HG03354 (cell line): ENCODE measurements around the gene ADORA1.

Source experiments
- ATAC-seq: cut with Tn5 transposase; IDR thresholded peaks from one replicate; pipeline ENCODE4 v1.9.1; 2021; ENCODE audit warnings: mild to moderate bottlenecking; ENCODE audit not compliant: unreplicated experiment, poor library complexity, severe bottlenecking

The ADORA1 gene

DNA sequence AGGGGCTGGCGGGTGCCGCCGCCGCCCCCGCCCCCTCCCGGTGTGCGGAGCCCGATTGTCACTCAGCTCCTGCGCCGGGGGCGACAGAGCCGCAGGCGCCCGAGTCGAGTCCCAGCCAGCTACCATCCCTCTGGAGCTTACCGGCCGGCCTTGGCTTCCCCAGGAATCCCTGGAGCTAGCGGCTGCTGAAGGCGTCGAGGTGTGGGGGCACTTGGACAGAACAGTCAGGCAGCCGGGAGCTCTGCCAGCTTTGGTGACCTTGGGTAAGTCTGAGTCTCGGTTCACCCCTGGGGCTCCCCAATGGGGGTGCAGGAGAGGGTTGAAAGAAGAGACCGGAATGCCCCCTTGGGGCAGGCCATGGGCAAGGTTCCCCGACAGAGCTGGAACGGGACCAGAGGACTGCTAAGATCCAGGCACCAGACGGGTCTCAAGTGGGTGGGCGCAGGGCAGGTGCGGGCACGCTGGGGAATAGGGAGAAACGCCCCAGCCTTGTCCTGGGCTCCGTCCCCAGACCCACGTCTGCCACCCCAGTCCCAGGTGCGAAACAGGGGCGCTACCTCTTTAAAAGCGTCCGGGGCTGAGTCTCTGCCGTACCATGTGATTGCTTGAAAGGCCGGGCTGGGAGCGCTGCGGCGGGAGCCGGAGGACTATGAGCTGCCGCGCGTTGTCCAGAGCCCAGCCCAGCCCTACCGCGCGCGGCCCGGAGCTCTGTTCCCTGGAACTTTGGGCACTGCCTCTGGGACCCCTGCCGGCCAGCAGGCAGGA is at the start of gene ADORA1:
ADORA1 (plus strand) TSS at position 61 of the 765 bp plus-strand sequence. CDS start 1,116 bp downstream, outside the sequence.
- no peak for ATAC-seq

DNA sequence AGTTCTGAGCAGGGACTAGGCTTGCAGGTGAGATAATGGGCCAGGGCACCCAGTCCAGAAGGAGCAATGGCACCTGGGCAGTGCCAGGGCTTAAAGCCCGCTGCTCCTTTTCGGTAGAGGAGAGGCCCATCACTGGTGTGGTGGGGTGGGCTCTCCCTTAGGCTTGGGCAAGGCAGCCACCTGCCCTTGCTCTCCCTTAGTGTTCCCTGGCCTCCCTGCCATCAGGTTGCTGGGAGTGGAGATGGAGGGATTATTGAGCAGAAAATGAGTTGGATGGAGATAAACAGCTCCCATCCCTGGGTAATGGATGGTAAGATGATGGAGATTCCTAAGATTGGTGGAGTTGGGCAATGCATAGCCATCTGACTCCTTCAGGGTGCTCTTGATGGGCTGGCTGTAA is 49.6 kb upstream of the ADORA1 start:
- ATAC-seq, result no peak

DNA sequence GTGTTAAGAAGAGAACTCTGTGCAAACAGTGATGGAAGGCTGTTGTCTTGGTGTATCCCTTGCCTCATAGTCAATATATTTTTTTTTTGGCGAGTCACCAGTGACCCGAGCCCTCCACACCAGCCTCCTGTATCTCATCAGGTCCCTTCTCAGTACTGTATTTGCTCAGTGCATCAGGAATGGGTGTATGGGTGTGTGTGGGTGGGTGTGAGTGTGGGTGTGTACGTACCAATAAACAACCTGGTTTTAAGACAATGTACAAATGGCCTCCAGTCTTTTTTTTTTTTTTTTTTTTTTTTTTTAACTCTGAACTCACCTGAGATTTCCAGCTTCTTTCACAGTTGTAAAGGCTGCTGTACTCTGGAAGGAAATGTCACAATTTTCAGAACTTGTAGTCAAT is 49.0 kb upstream of the ADORA1 start:
- ATAC-seq, result no peak

DNA sequence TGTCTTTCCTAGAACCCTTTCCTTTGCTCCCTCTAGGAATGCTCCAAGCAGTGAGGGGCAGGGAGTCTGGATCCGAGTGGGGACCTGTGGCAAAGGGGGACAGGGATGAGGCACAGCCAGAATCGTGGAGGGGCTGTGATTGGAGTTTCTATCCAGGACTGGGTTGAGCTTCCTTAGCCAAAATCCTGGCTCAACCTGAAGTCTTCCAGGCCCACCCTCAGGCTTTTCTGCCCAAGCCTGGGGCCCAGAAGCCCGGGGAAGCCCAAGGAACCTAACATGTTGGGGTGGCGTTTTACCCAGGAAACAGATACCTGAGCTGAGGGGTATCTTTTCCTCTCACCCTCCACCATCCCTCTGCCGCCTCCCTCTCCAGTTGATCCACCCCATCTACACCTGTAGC is 47.1 kb upstream of the ADORA1 start:
- no peak for ATAC-seq

DNA sequence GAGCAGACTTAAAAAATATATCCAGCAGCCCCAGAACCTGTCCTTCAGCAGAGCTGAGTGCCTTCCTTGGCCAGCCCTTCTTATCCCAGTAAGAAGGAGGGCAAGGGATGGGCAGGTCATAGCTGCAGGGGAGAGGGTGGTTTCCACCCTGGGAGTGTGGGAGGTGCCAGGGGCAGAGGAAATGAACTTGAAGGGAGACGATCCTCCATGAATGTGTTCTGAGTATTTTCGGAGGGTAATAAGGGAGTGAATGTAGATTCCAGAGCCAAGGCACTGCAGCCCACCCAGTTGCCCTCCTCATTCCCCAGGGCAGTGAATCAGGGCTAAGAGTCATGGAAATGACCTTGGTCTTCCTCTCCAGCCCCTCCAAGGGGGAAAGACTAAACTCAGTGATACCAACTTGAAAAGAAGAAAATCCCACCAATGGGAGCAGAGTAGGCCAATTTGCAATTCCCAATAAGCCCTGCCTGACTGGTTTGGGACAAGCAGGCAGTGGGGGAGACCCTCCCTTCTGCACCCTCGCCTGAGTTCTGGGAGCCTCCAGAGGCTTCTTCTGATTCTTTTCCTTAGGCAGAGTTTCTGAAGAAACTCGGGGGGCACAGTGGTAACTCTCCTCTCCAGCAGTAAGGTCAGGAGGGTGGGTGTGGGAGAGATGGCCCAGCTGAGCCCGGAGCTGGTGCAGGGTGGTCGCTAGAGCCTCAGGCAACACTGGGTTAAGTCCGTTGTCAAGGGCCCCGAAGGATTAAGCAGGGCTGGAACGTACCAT is 45.9 kb upstream of the ADORA1 start:
- no peak for ATAC-seq

DNA sequence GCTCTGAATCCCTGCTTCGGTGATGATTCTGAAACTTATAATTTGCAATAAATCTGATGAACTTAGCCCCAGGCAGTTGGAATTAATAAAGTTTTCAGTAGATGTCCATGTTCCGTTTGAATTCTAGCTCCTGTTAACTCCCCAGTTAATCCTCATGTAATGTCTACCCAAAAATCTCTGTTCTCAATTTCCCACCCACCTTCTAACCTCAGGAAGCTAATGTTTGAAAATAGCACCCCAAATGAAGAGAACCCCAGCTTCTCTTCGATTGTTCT is 45.4 kb upstream of the ADORA1 start:
- ATAC-seq, result no peak

DNA sequence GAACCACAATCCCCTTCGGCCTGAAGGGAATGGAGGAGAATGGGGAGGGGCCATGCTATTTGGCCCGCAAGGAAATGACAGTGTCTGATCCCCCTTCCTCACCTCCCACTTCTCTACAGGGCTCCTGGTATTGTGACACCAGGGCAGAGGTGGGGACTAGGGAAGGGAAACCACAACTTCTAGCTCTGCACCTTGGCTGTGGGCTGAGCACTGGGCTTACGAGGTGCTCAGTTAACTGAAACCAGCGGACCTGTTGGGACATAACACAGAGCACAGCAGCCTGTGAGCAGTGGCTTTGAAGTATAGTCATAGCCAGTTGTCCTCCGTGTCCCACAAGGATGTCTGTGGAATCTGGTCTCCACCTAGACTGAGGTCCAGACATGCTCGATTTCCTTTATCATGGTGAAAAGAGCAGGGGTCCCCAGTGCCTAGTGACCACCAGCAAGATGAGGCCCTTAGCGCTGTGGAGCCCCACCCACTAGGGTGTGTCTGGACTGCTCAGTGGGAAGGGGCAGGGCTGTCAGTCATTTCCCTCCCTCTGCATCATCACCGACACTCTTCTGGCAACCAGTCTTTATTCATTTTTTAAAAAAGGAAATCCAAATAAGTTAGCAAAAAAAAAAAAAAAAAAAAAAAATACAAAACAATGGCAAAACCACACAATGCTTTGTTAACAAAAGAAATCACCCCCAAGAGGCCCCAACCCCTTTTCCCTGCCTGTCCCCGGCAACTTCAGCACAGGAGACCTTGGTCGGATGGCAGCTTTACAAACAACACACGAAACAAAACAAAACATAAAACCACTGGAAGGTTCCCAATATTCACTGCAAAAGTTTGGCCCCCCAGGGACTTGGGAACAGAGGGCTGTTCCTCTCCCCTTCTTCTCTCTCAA is 44.7 kb upstream of the ADORA1 start:
- no peak for ATAC-seq

DNA sequence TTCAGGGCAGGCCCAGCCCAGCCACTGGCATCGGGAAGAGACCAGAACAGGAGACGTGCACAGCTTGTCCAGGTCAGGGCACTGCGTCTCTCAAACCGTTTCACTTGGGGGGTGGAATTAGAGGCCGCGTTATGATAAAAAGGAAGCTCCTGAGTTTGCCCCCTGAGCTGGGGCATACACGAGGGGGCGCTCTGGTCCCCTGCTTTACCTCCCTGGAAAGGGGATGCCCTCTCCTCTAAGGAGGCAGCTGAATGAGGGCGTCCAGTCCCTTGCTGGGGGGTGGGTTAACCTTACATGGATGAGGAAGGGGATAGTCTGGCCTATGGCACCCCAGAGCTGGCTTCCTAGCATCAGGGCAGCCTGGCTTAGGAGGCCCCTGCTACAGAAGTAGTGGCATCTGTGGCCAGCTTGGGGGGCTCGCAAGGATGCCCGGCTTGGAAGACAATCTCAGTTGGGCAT is 44.0 kb upstream of the ADORA1 start:
- ATAC-seq, result no peak

DNA sequence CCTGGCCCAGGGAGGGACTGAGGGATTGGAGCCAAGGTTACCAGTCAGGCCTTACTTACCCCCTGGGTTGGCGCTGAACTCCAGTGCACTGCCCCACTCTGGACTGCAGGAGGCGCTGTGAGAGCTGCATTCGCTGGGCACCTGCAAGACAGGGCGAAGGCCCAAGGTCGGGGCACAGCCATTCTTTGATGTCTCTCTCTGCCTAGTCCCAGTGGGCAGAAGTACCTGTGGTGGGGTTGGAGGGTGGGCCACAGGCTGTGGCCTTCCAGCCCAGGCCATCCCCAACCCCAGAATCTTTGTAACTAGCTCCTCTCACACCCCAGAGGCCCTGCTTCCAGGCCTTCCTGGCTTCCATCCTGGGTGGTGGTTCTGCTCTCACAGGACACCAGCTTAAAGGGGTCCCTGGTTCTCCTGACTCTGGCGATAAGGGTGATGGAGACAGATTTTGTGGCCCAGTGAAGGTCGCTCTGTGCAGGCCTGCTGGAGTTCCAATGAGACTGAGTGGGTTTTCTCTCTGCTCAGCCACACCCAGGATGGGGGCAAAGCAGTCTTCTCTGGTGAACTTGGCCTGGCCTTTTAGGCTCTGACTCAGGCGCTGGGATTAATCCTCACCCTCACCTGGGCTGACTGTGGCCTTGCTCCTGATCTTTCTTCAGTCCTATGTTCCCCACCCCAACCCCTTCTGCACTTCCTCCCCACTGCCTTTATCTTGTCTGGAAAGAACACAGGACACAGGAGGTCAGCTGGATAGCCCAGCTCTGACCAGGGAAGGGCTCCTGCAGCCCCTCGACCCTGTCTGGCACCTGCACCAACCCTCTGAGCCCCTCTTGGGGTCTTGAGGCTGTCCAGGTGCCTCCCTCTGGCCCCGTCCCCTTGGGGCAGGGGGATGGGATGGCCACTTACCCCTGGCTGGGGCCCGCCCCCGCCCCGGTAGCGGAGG is 42.7 kb upstream of the ADORA1 start:
- ATAC-seq, result no peak

DNA sequence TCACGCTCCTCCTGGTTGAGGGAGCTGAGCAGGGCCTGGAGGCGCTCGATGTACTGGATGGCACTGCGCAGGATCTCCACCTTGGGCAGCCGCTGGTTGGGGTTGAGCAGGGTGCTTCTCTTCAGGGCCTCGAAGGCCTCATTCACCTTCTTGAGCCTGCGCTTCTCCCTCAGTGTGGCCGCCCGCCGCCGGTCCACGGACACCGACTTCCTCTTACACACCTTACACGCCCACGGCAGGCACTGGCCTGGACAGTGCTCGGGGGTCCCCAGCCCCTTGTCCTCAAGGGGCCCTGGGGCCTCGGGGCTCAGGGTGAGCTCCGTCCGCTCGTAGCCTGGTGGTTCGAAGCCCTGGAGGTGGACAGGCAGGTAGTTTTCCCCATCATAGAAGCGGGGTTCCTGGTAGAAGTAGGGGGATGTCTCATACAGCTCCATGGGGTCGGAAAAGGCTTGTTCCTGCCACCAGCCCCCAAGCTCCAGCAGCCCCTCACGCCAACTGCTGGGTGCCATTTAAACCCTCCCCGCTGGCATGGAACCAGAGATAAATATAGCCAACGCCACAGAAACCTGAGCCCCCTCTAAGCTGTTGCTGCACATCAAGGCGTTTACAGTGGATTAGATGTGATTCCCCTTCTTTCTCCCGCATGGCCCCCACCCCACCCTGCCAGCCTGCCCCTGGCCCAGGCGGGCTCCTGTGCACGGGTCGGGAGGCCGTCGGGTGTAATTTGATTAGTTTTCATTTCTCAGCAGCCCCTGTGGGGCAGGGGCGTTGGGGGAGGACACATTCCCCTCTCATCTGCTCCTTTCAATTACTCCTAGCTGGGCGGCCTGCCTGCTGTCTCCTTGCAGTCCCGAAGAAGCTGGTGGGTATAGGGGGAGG is 41.8 kb upstream of the ADORA1 start, which contains the start of gene MYOG:
MYOG (minus strand) TSS at position 485 of the 879 bp plus-strand sequence; CDS start at position 434, 51 bp downstream.
- ATAC-seq, result no peak

DNA sequence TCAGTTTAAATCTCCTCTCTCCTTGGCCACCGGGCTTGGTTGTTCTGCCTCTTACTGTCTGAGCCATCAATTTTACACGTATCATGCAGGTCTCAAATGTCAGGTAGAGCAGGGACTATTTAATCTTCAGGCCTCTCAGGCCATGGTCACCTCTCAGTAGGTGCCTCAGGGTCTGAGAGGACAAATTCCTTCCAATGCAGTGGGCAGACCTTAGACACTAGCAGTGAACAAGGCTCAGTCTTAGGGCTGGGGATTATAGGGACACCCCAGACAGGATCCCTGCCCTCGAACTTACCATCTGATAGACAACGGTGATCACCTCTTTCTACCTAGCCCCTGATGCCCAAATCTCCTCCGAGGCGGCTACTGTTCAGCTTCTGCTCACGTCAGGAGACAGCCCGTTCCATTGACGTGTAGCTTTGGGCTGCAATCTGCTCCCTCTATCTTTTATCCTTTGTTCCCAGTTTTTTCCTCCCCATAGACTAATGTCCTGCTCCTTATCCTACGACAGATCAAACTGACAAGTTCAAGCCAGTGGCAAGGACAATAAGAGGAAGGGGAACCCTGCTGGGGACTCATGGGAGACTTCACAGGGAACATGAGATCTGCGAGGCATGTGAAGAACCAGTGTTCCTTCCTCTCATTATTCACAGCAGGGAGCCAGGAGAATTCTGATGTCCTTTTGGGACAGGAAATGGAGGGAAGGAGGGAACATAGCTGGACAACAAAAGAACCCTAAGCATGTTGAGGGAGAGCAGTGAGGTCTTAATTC is 40.3 kb upstream of the ADORA1 start:
- no peak for ATAC-seq

DNA sequence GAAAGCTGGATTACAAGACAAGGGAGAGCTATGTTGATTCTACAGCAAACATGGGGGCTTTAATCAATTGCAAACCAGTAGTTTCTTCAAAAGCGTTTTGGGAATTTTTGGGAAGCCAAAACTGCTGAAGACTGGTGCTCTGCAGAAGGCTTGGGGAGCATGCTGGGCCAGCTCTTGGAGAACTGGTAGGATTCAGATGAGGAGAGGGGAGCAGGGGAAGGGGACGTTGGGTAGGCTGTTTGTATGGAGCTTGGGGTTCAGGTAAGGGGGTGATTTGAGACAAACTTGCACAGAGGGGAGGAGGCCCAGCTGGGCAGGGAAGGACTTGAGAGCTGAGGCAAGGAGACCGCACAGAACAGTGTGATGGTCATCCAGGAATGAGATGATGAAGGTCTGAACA is 39.1 kb upstream of the ADORA1 start:
- no peak for ATAC-seq

DNA sequence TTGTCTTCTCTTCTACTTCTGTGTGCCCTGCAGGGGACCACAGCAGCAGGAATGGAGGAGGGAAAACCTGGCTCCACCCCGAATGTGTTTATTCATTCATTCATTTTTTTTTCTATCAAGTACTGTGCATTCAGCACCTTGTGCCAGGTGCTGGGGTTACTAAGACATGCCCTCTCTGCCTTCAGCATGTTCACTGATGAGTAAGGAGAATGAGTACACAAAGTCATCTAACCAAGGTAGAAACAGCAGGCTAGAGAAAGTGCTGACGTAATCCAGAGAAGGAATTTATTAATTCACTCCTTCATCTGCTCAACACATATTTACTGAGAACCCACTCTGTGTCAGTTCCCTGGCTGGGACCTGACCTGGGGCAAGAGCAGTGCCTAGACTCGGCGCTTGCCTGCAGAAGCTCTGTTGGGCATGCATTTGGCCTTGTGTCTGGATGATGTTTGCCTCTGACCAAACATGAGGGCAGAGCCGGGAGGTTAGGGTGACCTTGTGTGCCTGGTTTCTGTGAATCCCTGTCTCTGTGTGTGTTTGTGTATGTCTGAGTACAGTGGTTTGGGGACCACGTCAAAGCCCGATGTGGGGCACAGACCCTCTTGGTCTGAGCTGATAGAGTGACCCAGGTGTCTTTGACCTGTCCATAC is 38.4 kb upstream of the ADORA1 start:
- no peak for ATAC-seq

DNA sequence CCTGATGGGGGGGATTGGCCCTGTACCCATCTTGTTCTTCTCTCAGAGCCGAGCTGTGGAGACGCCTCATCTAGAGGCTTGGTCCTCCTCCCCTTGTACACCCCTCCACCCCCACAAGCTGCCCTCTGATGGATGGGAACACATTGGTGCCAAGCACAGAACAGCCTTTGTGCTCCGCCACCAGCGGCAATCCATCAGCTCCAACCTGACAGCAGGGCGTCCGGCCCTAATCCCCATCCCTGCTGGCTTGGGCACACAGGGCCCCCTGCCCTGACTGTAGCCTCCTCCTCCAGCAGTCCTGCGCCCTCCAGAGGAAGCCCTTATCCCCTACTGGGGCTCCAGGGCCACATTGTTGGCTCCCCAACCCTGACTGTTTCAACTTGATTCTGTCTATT is 37.9 kb upstream of the ADORA1 start:
- no peak for ATAC-seq

DNA sequence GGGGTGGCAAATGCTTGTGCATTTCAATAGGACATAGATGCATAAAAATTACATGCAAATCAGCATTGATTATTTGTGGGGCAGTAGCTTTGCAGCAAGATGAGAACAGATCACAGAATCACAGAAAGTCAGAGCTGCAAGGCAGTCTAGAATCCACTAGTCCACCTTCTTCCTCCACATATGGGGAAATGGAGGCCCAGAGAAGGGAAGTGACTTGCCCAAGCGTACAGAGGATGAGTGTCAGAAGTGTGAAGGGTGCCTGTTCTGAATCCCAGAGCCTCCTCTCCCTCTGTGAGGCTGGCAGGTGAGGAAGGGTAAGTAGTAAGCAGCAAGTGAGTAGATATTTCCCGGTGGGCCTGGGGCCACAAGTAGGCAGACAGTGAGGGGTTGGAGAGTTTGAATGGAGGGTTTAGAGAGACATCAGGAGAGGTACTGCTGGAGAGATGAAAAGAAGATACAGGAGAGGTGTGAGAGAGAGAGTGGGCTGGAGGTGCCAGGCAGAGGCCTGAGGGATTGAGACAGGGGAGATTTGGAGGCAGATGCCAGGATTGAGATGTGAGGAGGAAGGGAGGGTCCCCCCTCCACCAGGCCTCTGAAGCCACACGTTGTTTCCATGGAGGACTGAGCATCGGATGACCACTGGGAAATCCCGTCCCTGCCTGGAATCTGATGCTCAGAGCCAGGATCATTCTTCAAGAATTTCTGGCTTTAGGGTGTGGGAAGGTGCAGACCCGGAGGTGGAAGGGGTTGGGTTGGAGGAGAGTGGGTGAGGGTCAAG is 36.9 kb upstream of the ADORA1 start:
- no peak for ATAC-seq

DNA sequence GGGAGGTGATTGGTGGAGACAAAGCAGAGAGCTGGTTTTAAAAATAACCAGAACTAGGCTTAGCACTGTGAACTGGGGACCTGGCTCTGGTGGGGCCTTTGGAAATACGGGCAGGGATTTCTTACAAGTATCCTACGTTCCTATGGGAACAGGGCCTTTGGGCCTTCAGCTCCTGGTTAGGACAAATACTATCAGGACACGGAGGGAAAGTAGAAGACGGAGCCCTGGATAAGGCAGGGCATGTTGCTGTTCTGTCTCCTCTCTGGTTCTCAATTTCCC is 36.4 kb upstream of the ADORA1 start:
- ATAC-seq, result no peak
